ENCODE data around the gene USP2. TPM values are rescaled to one million over a fixed set of nuclear protein-coding genes. Genes with fewer than 3 reads are reported as not detected.

USP2 gene
- total RNA-seq, 4 donors from 2014 or later = 0.29 to 28.2 (median 2.1) TPM; not detected in 1

GRCh38 chr11:119352857-119353260 is 28.6 kb downstream of the USP2 start:
- no peak for TF ChIP-seq POLR2A (IDR thresholded peaks at IDR 0.05)
- no peak for TF ChIP-seq CTCF (IDR thresholded peaks at IDR 0.05)
- Histone ChIP-seq H3K4me1 (no peaks in the 10 kb centered on the region), H3K4me3 (no peak overlapping the region), H3K27ac (no peak overlapping the region), H3K9me3 (no peaks in the 10 kb centered on the region), H3K36me3 (no peaks in the 10 kb centered on the region), H3K27me3 (no peaks in the 10 kb centered on the region)
- intact Hi-C loops (cut with DNase I; ENCODE audit: low total_unique reads) = loop anchor here (10.0 kb wide), 1 partner anchor 122 kb away; no protein-coding TSS in a partner anchor
- DNase-seq = peak in 1 of 2 donors; percentile 34

GRCh38 chr11:119351232-119351631 is 30.3 kb downstream of the USP2 start:
- Histone ChIP-seq H3K27ac (no peak overlapping the region), H3K4me3 (no peak overlapping the region), H3K27me3 (no peaks in the 10 kb centered on the region), H3K9me3 (no peaks in the 10 kb centered on the region), H3K36me3 (no peaks in the 10 kb centered on the region), H3K4me1 (no peaks in the 10 kb centered on the region)
- TF ChIP-seq POLR2A (IDR thresholded peaks at IDR 0.05) = no peak
- no peak for TF ChIP-seq CTCF (IDR thresholded peaks at IDR 0.05)
- intact Hi-C loops (cut with DNase I; ENCODE audit: low total_unique reads) = loop anchor here (10.0 kb wide), 1 partner anchor 124 kb away; no protein-coding TSS in a partner anchor
- no peak for DNase-seq

GRCh38 chr11:119350302-119350701 is 31.2 kb downstream of the USP2 start:
- TF ChIP-seq CTCF (IDR thresholded peaks at IDR 0.05) (no peak), POLR2A (IDR thresholded peaks at IDR 0.05) (no peak)
- no peaks in the 10 kb centered on the region for H3K9me3 ChIP-seq
- no peaks in the 10 kb centered on the region for H3K27me3 ChIP-seq
- no peaks in the 10 kb centered on the region for H3K36me3 ChIP-seq
- no peak overlapping the region for H3K27ac ChIP-seq
- DNase-seq = no peak
- H3K4me1 ChIP-seq = no peaks in the 10 kb centered on the region
- intact Hi-C loops (cut with DNase I; ENCODE audit: low total_unique reads) = loop anchor here (10.0 kb wide), 1 partner anchor 124 kb away; no protein-coding TSS in a partner anchor
- no peak overlapping the region for H3K4me3 ChIP-seq

- Histone ChIP-seq H3K4me1 (no peaks in the 10 kb centered on the region), H3K27ac (no peak overlapping the region), H3K9me3 (no peaks in the 10 kb centered on the region), H3K27me3 (no peaks in the 10 kb centered on the region), H3K36me3 (no peaks in the 10 kb centered on the region), H3K4me3 (no peak overlapping the region)
- intact Hi-C loops (cut with DNase I; ENCODE audit: low total_unique reads) = no loop called here
- DNase-seq = no peak
- TF ChIP-seq POLR2A (IDR thresholded peaks at IDR 0.05) (no peak), CTCF (IDR thresholded peaks at IDR 0.05) (no peak)
Measured at GRCh38 chr11:119347940-119348605, 33.4 kb downstream of the USP2 start.

GRCh38 chr11:119347242-119347641 is 34.2 kb downstream of the USP2 start:
- H3K27me3 ChIP-seq = no peaks in the 10 kb centered on the region
- no peak overlapping the region for H3K4me3 ChIP-seq
- intact Hi-C loops (cut with DNase I; ENCODE audit: low total_unique reads) = no loop called here
- no peak for DNase-seq
- H3K4me1 ChIP-seq = no peaks in the 10 kb centered on the region
- H3K9me3 ChIP-seq = no peaks in the 10 kb centered on the region
- no peaks in the 10 kb centered on the region for H3K36me3 ChIP-seq
- H3K27ac ChIP-seq = no peak overlapping the region
- no peak for TF ChIP-seq POLR2A (IDR thresholded peaks at IDR 0.05)
- no peak for TF ChIP-seq CTCF (IDR thresholded peaks at IDR 0.05)
